Prostate gland (tissue), 2 donors: ENCODE results near the gene NLN. TPM values are rescaled to one million over a fixed set of nuclear protein-coding genes. Genes with fewer than 3 reads are reported as not detected.

ENCODE experiments used
- DNase-seq: peaks from one replicate; pipeline ENCODE4 v3.0.0-alpha.2; 2019; ENCODE audit warnings: low spot score
- H3K27ac ChIP-seq, 2 donors: fragments of 200-600 bp; sonication (generic); 2 replicates each; pipeline ENCODE4 v1.5.1; 2017 to 2019
- H3K27me3 ChIP-seq: fragments of 200-600 bp; sonication (generic); replicated peaks from 2 replicates; pipeline ENCODE4 v1.5.1; 2019; ENCODE audit not compliant: insufficient read depth
- H3K36me3 ChIP-seq, 2 donors: fragments of 200-600 bp; sonication (generic); 1 replicate in 1 of 2; 2 replicates in 1 of 2; pipeline versions ENCODE4 v1.5.1 to v1.8.1; 2017 to 2019
- H3K4me1 ChIP-seq: fragments of 200-600 bp; sonication (generic); replicated peaks from 2 replicates; pipeline ENCODE4 v1.5.1; 2019
- H3K4me3 ChIP-seq, 2 donors: fragments of 200-600 bp; sonication (generic); 2 replicates each; pipeline ENCODE4 v1.5.1; 2017 to 2019
- H3K9me3 ChIP-seq: fragments of 200-600 bp; sonication (generic); 2 replicates; pipeline ENCODE4 v1.5.1; 2017
- POLR2A ChIP-seq: fragments of 450-650 bp; IDR thresholded peaks from one replicate; pipeline ENCODE4 v1.6.1; 2016; ENCODE audit warnings: antibody characterized with exemption, mild to moderate bottlenecking
- POLR2AphosphoS5 ChIP-seq: sonication (generic); formaldehyde crosslinking; IDR thresholded peaks from one replicate; pipeline ENCODE4 v1.6.1; 2017; ENCODE audit warnings: antibody characterized with exemption
- WGBS: methylation state at CpG from one replicate; pipeline ENCODE4 v1.1.5; 2018; 5-methylcytosine and 5-hydroxymethylcytosine counted together
- intact Hi-C: fragments of 100-400 bp; cut with DNase I; formaldehyde crosslinking; loops from one replicate; pipeline ENCODE4 v1.14.2; 2022
- total RNA-seq, 2 donors: library from RNA; depleted of rRNA; stranded (reverse); fragments of >200 nt; gene quantifications; one replicate each; pipeline ENCODE4 v1.1.0, GENCODE V29; 2016
- TF ChIP-seq, protein P1 (sequence below), 4 experiments: fragments of 200-600 bp in 2 of 4; fragments of 450-650 bp in 2 of 4; sonication (generic) in 2 of 4; IDR thresholded peaks; 1 replicate in 3 of 4; 2 replicates in 1 of 4; pipeline ENCODE4 v1.5.1; 2016 to 2019; ENCODE audit warnings: antibody characterized with exemption in 4 of 4, mild to moderate bottlenecking in 2 of 4, moderate library complexity in 2 of 4

NLN gene
- total RNA-seq, 2 donors from 2014 or later = 10.0 to 10.8 TPM

DNA sequence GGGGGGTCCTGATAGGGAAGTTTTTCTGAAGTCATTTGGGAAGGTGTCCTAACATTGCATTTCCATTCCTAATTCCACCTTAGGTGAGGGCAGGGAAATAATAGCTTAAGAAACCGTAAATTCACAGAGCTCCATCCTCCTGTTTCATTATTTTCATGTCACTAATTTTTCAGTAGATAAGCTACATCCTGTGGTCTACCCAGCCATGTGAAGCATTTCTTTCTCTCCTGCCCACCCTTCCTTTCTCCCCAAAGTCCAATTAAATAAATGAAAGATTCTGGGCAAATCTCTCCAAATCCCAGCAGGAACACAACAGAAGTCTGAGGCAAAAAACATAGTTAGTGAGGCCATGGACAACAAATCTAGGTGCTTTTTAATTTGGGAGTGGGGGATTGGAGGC lies 109.3 kb downstream of the NLN start:
- no peak for DNase-seq
- H3K9me3 ChIP-seq = no peaks in the 10 kb centered on the region
- H3K4me1 ChIP-seq = no peaks in the 10 kb centered on the region
- no peaks in the 10 kb centered on the region for H3K27me3 ChIP-seq
- no peak overlapping the region for H3K4me3 ChIP-seq
- 86% methylated on average over 1 of the region's 1 CpG for WGBS
- H3K36me3 ChIP-seq = no peaks in the 10 kb centered on the region
- TF ChIP-seq POLR2A (no peak), POLR2AphosphoS5 (no peak)
- TF ChIP-seq, protein P1, sequence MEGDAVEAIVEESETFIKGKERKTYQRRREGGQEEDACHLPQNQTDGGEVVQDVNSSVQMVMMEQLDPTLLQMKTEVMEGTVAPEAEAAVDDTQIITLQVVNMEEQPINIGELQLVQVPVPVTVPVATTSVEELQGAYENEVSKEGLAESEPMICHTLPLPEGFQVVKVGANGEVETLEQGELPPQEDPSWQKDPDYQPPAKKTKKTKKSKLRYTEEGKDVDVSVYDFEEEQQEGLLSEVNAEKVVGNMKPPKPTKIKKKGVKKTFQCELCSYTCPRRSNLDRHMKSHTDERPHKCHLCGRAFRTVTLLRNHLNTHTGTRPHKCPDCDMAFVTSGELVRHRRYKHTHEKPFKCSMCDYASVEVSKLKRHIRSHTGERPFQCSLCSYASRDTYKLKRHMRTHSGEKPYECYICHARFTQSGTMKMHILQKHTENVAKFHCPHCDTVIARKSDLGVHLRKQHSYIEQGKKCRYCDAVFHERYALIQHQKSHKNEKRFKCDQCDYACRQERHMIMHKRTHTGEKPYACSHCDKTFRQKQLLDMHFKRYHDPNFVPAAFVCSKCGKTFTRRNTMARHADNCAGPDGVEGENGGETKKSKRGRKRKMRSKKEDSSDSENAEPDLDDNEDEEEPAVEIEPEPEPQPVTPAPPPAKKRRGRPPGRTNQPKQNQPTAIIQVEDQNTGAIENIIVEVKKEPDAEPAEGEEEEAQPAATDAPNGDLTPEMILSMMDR (IDR thresholded peaks at IDR 0.05) = no peak
- no peak overlapping the region for H3K27ac ChIP-seq
- intact Hi-C loops = no loop called here

DNA sequence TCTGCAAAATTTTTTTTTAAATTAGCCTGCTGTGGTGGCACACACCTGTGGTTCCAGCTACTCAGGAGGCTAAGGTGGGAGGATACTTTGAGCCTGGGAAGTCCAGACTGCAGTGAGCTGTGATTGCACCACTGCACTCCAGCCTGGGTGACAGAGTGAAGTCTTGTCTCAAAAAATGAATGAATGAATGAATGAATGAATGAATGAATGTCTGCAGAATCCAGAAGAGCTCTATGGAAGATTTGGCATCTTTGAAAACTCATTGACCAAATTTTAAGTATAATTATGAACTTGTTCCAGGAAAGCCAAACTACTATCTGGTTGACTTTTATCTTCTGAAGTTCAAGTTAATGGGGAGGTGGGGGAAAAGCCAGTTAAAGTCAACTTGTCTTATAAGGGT lies 110.1 kb downstream of the NLN start:
- H3K4me3 ChIP-seq = no peak overlapping the region
- H3K4me1 ChIP-seq = no peaks in the 10 kb centered on the region
- H3K9me3 ChIP-seq = no peaks in the 10 kb centered on the region
- no peaks in the 10 kb centered on the region for H3K27me3 ChIP-seq
- H3K27ac ChIP-seq = no peak overlapping the region
- intact Hi-C loops = no loop called here
- TF ChIP-seq, protein P1 (IDR thresholded peaks at IDR 0.05) = no peak
- no peak for TF ChIP-seq POLR2A
- TF ChIP-seq POLR2AphosphoS5 = no peak
- no peak for DNase-seq
- no peaks in the 10 kb centered on the region for H3K36me3 ChIP-seq

DNA sequence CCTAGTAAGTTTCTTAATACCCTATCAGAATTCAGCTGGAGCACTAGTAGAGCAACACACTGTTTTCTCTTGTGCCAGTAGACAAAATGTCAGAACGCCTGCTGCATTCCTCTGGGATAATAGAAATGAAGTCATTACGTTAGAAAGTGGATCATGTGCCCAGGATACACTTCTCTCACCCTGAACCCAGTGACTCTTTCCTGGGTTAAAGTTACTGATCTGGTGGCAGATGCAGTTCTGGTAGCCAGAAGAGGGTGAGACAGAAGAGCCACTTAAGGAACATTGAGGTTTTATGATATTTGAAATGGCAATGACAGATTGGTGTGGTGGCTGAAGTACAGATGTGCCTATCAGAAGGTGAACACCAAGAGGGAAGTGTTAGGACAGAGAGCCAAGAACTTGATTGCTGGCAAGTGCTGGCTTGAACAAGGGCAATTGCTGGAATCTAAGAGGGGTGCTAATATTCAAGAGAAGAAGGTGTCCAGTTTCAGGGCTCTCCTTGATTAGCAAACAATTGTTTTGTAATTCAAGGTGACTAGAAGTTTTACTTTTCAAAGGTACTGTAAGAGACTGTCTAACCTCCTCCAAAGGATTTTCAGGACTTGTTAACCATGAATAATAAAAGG lies 110.7 kb downstream of the NLN start:
- intact Hi-C loops = no loop called here
- no peaks in the 10 kb centered on the region for H3K4me1 ChIP-seq
- H3K9me3 ChIP-seq = no peaks in the 10 kb centered on the region
- no peak for DNase-seq
- no peaks in the 10 kb centered on the region for H3K27me3 ChIP-seq
- 39% methylated on average over 2 of the region's 2 CpGs for WGBS
- H3K27ac ChIP-seq = no peak overlapping the region
- no peak for TF ChIP-seq POLR2A
- TF ChIP-seq, protein P1 (IDR thresholded peaks at IDR 0.05) = no peak
- TF ChIP-seq POLR2AphosphoS5 = no peak
- no peak overlapping the region for H3K4me3 ChIP-seq
- H3K36me3 ChIP-seq = no peaks in the 10 kb centered on the region

DNA sequence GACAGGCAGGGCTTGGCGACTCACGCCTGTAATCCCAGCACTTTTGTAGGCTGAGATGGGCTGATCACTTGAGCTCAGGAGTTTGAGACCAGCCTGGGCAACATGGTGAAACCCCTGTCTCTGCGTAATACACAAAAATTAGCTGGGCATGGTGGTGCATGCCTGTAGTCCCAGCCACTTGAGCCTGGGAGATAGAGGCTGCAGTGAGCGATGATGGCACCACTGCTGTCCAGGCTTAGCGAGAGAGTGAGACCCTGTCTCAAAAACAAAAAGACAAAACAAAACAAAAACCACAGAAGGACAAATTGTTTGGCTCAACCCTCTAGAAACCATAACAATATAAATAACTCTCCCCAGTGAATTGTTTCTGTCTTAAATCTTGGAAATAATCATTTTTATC lies 111.8 kb downstream of the NLN start:
- Histone ChIP-seq H3K27me3 (no peaks in the 10 kb centered on the region), H3K4me3 (no peak overlapping the region), H3K4me1 (no peaks in the 10 kb centered on the region), H3K9me3 (no peaks in the 10 kb centered on the region), H3K36me3 (no peaks in the 10 kb centered on the region), H3K27ac (no peak overlapping the region)
- intact Hi-C loops = no loop called here
- TF ChIP-seq POLR2AphosphoS5 (no peak), POLR2A (no peak)
- TF ChIP-seq, protein P1 (IDR thresholded peaks at IDR 0.05) = no peak
- DNase-seq = no peak
- 92% methylated on average over 5 of the region's 5 CpGs for WGBS

DNA sequence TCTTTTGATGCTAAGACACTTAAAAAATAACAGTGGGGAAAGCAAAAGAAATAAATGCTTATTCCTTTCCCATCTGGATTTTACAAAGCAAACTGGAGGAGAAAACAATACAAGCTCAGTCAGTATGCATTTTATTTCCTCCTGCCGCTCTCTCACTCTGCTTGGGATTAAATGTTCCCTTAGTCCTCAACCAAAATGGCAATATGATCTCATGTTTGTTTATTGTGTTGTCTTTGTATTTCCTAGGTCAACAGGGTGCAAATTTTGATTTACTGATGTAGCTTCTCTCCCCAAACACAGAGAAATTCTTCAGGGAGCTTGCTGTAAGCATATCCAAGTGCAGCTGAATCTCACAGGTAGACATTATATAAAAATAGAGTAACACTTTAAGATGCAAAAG lies 112.3 kb downstream of the NLN start:
- H3K9me3 ChIP-seq = no peaks in the 10 kb centered on the region
- no peak overlapping the region for H3K4me3 ChIP-seq
- intact Hi-C loops = no loop called here
- 80% methylated on average over 1 of the region's 1 CpG for WGBS
- DNase-seq = no peak
- H3K27me3 ChIP-seq = no peaks in the 10 kb centered on the region
- no peaks in the 10 kb centered on the region for H3K4me1 ChIP-seq
- H3K36me3 ChIP-seq = no peaks in the 10 kb centered on the region
- H3K27ac ChIP-seq = no peak overlapping the region
- TF ChIP-seq POLR2AphosphoS5 (no peak), POLR2A (no peak)
- TF ChIP-seq, protein P1 (IDR thresholded peaks at IDR 0.05) = no peak
